Transverse colon (tissue), 4 donors: Measurements from ENCODE around the gene NECTIN3. TPM values are rescaled to one million over a fixed set of nuclear protein-coding genes. Genes with fewer than 3 reads are reported as not detected.

Experiments
- DNase-seq: peaks from one replicate; pipeline ENCODE4 v3.0.0-alpha.2; 2019
- H3K27ac ChIP-seq, 4 donors: fragments of 200-600 bp; sonication (generic); 2 replicates each; pipeline ENCODE4 v1.5.1; 2016 to 2018; ENCODE audit warnings: inconsistent platforms in 4 of 4
- H3K27me3 ChIP-seq: fragments of 200-600 bp; sonication (generic); 2 replicates; pipeline ENCODE4 v1.5.1; 2017; ENCODE audit warnings: inconsistent platforms
- H3K36me3 ChIP-seq, 4 donors: fragments of 200-600 bp; sonication (generic); 2 replicates each; pipeline ENCODE4 v1.5.1; 2017 to 2019; ENCODE audit warnings: inconsistent platforms in 4 of 4
- H3K4me1 ChIP-seq, 4 donors: fragments of 200-600 bp; sonication (generic); 2 replicates each; pipeline ENCODE4 v1.5.1; 2017 to 2020; ENCODE audit warnings: inconsistent platforms in 4 of 4
- H3K4me3 ChIP-seq, 4 donors: fragments of 200-600 bp; sonication (generic); 1 replicate in 1 of 4; 2 replicates in 3 of 4; pipeline versions ENCODE4 v1.5.1 to v1.6.1; 2017 to 2019; ENCODE audit warnings: inconsistent platforms in 4 of 4
- H3K9me3 ChIP-seq, 2 donors: fragments of 200-600 bp; sonication (generic); 2 replicates each; pipeline ENCODE4 v1.5.1; 2017 to 2019; ENCODE audit warnings: inconsistent platforms in 2 of 2
- EP300 ChIP-seq: sonication (generic); formaldehyde crosslinking; IDR thresholded peaks from one replicate; pipeline ENCODE4 v1.6.1; 2017; ENCODE audit warnings: antibody characterized with exemption, low read depth
- POLR2A ChIP-seq: fragments of 450-650 bp; IDR thresholded peaks from one replicate; pipeline ENCODE4 v1.6.1; 2016; ENCODE audit warnings: antibody characterized with exemption, mild to moderate bottlenecking, moderate library complexity
- POLR2AphosphoS5 ChIP-seq, 3 donors: sonication (generic); formaldehyde crosslinking; IDR thresholded peaks; one replicate each; pipeline ENCODE4 v1.6.1; 2016; ENCODE audit warnings: antibody characterized with exemption in 3 of 3
- WGBS, 2 donors: methylation state at CpG; one replicate each; pipeline ENCODE4 v1.1.5; 2018; ENCODE audit warnings: low coverage in 1 of 2; 5-methylcytosine and 5-hydroxymethylcytosine counted together
- in situ Hi-C, 4 donors: fragments of 200-750 bp; cut with MboI; loops; one replicate each; pipeline versions ENCODE4 v1.15.0 to v1.15.1; 2017; ENCODE audit warnings: low sequenced_read_pairs in 3 of 4, low pct_ligation_motif_present in 1 of 4, low pct_unique_long_range_greater_than_20kb in 1 of 4
- intact Hi-C: fragments of 100-400 bp; cut with DNase I; formaldehyde crosslinking; loops from one replicate; pipeline ENCODE4 v1.15.1; 2023; ENCODE audit warnings: low total_unique reads
- total RNA-seq, 4 donors: library from RNA; depleted of rRNA; stranded (reverse); fragments of >200 nt; gene quantifications; one replicate each; pipeline ENCODE4 v1.1.0, GENCODE V29; 2016
- TF ChIP-seq, protein P1 (sequence below), 5 experiments: fragments of 200-600 bp in 3 of 5; fragments of 450-650 bp in 2 of 5; sonication (generic) in 3 of 5; IDR thresholded peaks; 1 replicate in 2 of 5; 2 replicates in 3 of 5; pipeline ENCODE4 v1.5.1; 2016 to 2017; ENCODE audit warnings: antibody characterized with exemption in 5 of 5, inconsistent platforms in 3 of 5, mild to moderate bottlenecking in 2 of 5, moderate library complexity in 1 of 5

The NECTIN3 gene
- total RNA-seq, 4 donors from 2014 or later: 28.1 to 104 (median 40.8) TPM

DNA sequence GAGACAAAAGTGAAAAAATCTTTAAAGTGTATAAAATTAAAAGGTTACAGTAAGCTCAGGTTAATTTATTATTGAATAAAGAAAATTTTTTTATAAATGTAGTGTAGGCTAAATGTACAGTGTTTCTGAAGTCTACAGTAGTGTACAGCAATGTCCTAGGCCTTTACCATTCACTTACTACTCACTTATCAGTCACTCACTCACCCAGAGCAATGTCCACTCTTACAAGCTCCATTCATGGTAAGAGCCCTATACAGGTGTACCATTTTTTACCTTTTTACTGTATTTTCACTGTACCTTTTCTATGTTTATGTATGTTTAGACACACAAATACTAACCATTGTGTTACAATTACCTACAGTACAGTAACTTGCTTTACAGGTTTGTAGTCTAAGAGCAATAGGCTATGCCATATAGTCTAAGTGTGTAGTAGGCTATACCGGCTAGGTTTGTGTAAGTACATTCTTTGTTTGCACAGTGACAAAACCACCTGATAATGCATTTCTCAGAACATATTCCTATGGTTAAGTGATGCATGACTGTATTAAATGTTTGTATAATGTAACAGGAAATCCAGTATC lies 38.1 kb upstream of the NECTIN3 start:
- TF ChIP-seq EP300 (no peak), POLR2A (no peak), POLR2AphosphoS5 (IDR thresholded peaks at IDR 0.05) (no peak)
- TF ChIP-seq, protein P1, sequence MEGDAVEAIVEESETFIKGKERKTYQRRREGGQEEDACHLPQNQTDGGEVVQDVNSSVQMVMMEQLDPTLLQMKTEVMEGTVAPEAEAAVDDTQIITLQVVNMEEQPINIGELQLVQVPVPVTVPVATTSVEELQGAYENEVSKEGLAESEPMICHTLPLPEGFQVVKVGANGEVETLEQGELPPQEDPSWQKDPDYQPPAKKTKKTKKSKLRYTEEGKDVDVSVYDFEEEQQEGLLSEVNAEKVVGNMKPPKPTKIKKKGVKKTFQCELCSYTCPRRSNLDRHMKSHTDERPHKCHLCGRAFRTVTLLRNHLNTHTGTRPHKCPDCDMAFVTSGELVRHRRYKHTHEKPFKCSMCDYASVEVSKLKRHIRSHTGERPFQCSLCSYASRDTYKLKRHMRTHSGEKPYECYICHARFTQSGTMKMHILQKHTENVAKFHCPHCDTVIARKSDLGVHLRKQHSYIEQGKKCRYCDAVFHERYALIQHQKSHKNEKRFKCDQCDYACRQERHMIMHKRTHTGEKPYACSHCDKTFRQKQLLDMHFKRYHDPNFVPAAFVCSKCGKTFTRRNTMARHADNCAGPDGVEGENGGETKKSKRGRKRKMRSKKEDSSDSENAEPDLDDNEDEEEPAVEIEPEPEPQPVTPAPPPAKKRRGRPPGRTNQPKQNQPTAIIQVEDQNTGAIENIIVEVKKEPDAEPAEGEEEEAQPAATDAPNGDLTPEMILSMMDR (IDR thresholded peaks at IDR 0.05): no peak
- H3K27ac ChIP-seq: no peak overlapping the region
- WGBS, 2 donors: 46 to 60% methylated on average over 1 of the region's 1 CpG
- no peaks in the 10 kb centered on the region for H3K4me1 ChIP-seq
- H3K36me3 ChIP-seq: no peaks in the 10 kb centered on the region
- in situ Hi-C loops (no loop called here), intact Hi-C loops (no loop called here)
- H3K4me3 ChIP-seq: no peak overlapping the region
- H3K27me3 ChIP-seq: no peaks in the 10 kb centered on the region
- peaks cover 0 to 6% of the 10 kb centered on the region in 2 donors for H3K9me3 ChIP-seq
- no peak for DNase-seq

DNA sequence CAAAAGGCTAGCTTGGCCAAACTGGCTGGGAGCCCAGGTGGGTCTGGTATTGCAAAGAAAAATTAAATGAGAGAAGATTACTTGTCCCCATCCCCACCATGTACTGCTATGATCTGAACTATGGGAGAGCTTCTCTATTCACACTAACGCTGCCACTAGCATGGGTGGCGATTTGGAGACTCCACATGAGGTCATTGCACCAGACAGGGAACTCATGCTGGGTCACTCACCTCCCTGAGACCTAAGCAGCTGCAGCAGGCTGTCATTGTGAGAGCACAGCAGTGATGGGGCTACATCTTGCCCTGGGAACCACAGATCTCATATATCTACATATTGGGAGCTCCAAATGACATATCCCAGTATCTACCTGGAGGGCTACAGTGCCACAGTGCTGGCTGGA lies 36.3 kb upstream of the NECTIN3 start:
- H3K27ac ChIP-seq: no peak overlapping the region

DNA sequence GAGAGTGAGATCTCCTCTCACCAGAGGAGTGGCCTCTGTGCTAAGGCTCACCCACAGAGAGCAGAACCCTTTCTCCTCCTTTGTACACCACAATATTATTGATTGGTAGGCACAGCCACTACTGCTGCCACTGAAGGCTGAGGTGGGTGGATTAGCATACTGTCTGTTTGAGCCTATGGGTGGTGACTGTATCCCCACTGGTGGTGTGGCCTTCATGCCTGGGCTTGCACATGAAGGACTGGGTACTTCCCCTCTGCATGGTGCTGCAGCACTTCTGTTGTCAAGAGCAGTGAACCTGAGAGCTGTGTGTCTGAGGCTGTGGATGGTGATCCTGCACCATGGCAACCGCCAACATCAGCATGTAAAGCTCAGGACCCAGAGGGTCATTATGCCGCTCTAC lies 35.7 kb upstream of the NECTIN3 start:
- peaks cover 0 to 6% of the 10 kb centered on the region in 2 donors for H3K9me3 ChIP-seq
- TF ChIP-seq POLR2A (no peak), POLR2AphosphoS5 (IDR thresholded peaks at IDR 0.05) (no peak), EP300 (no peak)
- TF ChIP-seq, protein P1 (IDR thresholded peaks at IDR 0.05): no peak
- H3K27ac ChIP-seq: no peak overlapping the region
- 100% methylated on average over 2 of the region's 2 CpGs; no CpG with 5 or more reads in 1 of the 2 donors for WGBS, 2 donors
- no peak overlapping the region for H3K4me3 ChIP-seq
- DNase-seq: no peak
- no peaks in the 10 kb centered on the region for H3K36me3 ChIP-seq
- no peaks in the 10 kb centered on the region for H3K4me1 ChIP-seq
- intact Hi-C loops (no loop called here), in situ Hi-C loops (no loop called here)
- no peaks in the 10 kb centered on the region for H3K27me3 ChIP-seq

More for the DNA sequence above, 36.3 kb upstream of the NECTIN3 start:
- Histone ChIP-seq H3K4me1 (no peaks in the 10 kb centered on the region), H3K36me3 (no peaks in the 10 kb centered on the region), H3K9me3 (peaks cover 0 to 6% of the 10 kb centered on the region in 2 donors), H3K27me3 (no peaks in the 10 kb centered on the region), H3K4me3 (no peak overlapping the region)
- WGBS, 2 donors: 85% methylated on average over 2 of the region's 2 CpGs; no CpG with 5 or more reads in 1 of the 2 donors
- intact Hi-C loops: no loop called here
- DNase-seq: no peak
- in situ Hi-C loops: no loop called here
- TF ChIP-seq EP300: no peak
- TF ChIP-seq, protein P1 (IDR thresholded peaks at IDR 0.05): no peak
- TF ChIP-seq POLR2A: no peak
- no peak for TF ChIP-seq POLR2AphosphoS5 (IDR thresholded peaks at IDR 0.05)

DNA sequence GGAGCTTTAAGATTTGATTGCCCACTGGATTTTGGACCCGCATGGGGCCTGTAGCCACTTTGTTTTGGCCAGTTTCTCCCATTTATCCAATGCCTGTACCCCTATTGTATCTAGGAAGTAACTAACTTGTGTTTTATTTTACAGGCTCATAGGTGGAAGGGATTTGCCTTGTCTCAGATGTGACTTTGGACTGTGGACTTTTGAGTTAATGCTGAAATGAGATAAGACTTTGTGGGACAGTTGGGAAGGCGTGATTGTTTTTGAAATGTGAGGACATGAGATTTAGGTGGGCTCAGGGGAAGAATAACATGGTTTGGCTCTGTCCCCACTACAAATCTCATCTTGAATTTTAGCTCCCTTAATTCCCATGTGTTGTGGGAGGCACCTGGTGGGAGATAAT lies 30.7 kb upstream of the NECTIN3 start:
- Histone ChIP-seq H3K36me3 (no peaks in the 10 kb centered on the region), H3K4me1 (no peaks in the 10 kb centered on the region), H3K9me3 (peaks cover 0 to 6% of the 10 kb centered on the region in 2 donors), H3K4me3 (no peak overlapping the region), H3K27me3 (no peaks in the 10 kb centered on the region), H3K27ac (no peak overlapping the region)
- TF ChIP-seq, protein P1 (IDR thresholded peaks at IDR 0.05): no peak
- no peak for TF ChIP-seq EP300
- no peak for DNase-seq
- WGBS, 2 donors: 88 to 91% methylated on average over 2 of the region's 2 CpGs
- in situ Hi-C loops: no loop called here
- intact Hi-C loops: no loop called here
